ENCODE data around the gene SYNE2.

DNA sequence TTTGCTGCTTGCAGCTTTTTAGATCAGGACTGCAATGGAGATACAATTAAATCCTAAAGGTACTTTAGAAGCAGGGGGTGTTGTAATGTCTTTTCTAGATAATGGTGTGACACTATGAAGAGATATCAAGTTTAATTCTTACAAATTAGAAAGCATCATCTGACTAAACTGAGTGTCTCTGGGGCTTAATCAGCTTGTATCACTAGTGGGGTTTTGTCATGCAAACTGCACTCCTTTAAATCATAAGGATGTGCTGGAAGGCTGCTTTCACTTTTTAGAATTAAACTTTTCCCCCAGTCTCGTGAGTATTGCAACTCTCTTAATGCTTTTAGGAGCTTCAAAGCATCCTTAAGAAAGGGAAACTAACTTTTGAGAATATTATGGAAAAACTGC lies 222.8 kb downstream of the SYNE2 start:
- TF ChIP-seq, protein P1, sequence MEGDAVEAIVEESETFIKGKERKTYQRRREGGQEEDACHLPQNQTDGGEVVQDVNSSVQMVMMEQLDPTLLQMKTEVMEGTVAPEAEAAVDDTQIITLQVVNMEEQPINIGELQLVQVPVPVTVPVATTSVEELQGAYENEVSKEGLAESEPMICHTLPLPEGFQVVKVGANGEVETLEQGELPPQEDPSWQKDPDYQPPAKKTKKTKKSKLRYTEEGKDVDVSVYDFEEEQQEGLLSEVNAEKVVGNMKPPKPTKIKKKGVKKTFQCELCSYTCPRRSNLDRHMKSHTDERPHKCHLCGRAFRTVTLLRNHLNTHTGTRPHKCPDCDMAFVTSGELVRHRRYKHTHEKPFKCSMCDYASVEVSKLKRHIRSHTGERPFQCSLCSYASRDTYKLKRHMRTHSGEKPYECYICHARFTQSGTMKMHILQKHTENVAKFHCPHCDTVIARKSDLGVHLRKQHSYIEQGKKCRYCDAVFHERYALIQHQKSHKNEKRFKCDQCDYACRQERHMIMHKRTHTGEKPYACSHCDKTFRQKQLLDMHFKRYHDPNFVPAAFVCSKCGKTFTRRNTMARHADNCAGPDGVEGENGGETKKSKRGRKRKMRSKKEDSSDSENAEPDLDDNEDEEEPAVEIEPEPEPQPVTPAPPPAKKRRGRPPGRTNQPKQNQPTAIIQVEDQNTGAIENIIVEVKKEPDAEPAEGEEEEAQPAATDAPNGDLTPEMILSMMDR (IDR thresholded peaks at IDR 0.05; ENCODE audit: insufficient read depth, low read depth, low read length): no peak
- TF ChIP-seq EZH2 (IDR thresholded peaks at IDR 0.05; ENCODE audit: insufficient read depth, low read length): no peak

Measured in astrocyte (in vitro differentiated cells and primary cell).